Endothelial cell of hepatic sinusoid (primary cell): ENCODE data around the gene KRTAP1-1.
"Not testable (repeated sequence)": the region's sequence is repeated elsewhere in the genome, so short reads cannot be mapped to it uniquely, and the experiment has no call there.

ENCODE experiments used
- in situ Hi-C: cut with HindIII; loops from 2 replicates; pipeline ENCODE4 v1.10.0; 2017; ENCODE audit warnings: low sequenced_read_pairs

Gene KRTAP1-1

GRCh38 chr17:41057547-41057946 lies 16.3 kb upstream of the KRTAP1-1 start:
- in situ Hi-C loops, result no loop called here

DNA sequence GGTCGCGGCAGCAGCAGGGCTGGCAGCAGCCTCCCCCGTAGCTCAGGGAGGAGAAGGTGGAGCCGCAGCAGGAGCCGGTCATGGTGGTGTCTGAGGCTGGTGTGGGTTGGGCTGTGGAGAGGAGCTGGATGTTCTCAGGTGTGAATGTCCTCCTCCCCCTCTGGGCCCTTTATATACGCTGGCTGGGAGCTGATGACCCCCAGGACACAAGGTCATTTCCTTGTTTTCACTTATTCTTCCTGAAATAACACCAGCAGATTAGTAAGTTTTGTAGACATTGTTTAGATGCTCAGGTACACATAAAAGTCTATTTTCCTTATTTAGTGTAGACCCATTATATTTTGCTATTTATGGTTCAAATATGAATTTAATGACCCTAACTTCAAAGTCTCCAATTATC lies 13.9 kb upstream of the KRTAP1-1 start, which contains the start of gene KRTAP2-2:
Gene KRTAP2-2, minus strand, starts transcription at position 101 of the 400 bp plus-strand sequence. Its CDS starts 19 bp downstream, at position 82.
- in situ Hi-C loops, result not testable (repeated sequence)

GRCh38 chr17:41054556-41054955 lies 13.3 kb upstream of the KRTAP1-1 start:
- in situ Hi-C loops, result not testable (repeated sequence)

- in situ Hi-C loops, result no loop called here
Measured at GRCh38 chr17:41054025-41054424, 12.8 kb upstream of the KRTAP1-1 start.

GRCh38 chr17:41052566-41052965 lies 11.3 kb upstream of the KRTAP1-1 start:
- in situ Hi-C loops, result no loop called here

- in situ Hi-C loops, result no loop called here
Measured at GRCh38 chr17:41049110-41049509, 7.9 kb upstream of the KRTAP1-1 start.

- in situ Hi-C loops, result no loop called here
Measured at GRCh38 chr17:41048441-41048840, 7.2 kb upstream of the KRTAP1-1 start.

- in situ Hi-C loops, result not testable (repeated sequence)
Measured at GRCh38 chr17:41046735-41047465, 5.7 kb upstream of the KRTAP1-1 start, which contains the start of gene KRTAP2-1. TSS of gene KRTAP2-1 (minus strand) at chr17:41047316. CDS start at chr17:41047267, 49 bp downstream.

GRCh38 chr17:41042953-41043352 lies 1.7 kb upstream of the KRTAP1-1 start:
- in situ Hi-C loops, result no loop called here

GRCh38 chr17:41037853-41038350 lies 3.3 kb downstream of the KRTAP1-1 start:
- in situ Hi-C loops, result no loop called here

- in situ Hi-C loops, result loop anchor here (5.0 kb wide), 1 partner anchor 37 kb away; the partner anchor contains the start of gene KRTAP3-2
Measured at GRCh38 chr17:41034346-41034935, 6.8 kb downstream of the KRTAP1-1 start, which contains the start of gene KRTAP1-3. TSS of gene KRTAP1-3 (minus strand) at chr17:41034874. CDS start at chr17:41034821, 53 bp downstream.

GRCh38 chr17:41029633-41030245 lies 11.5 kb downstream of the KRTAP1-1 start, which contains the start of gene KRTAP1-4:
TSS of gene KRTAP1-4 (minus strand) at chr17:41030195. CDS start at chr17:41030078, 117 bp downstream.
- in situ Hi-C loops, result loop anchor here (5.0 kb wide), 1 partner anchor 32 kb away; the partner anchor contains the start of gene KRTAP3-2

DNA sequence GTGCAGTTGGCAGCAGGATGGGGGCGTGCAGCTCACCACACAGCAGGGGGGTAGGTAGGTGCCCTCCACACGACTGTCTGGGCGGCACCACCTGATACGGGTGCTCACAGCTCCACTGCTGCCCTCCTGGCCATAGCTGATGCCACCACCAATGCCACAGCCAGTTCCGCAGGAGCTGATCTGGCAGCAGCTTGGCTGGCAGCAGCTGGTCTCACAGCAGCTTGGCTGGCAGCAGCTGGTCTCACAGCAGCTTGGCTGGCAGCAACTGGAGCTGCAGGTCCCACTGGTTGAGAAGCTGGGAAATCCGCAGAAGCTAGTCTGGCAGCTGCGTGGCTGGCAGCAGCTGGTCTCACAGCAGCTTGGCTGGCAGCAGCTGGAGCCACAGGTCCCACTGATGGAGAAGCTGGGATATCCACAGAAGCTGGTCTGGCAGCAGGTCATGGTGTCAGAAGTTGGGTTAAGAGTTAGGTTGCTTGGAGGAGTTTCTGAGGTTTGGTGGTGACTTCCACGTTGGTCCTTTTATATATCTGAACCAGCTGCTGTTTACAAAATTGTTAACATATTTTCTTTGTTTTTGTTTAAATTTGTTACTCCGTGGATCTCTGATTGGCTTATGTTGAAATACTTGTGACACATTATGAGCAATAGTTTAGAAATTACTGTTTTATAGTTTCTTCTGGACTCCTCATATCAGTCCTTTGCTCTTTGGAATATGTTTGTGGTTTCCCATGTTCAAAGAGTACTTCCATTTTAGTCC lies 14.4 kb downstream of the KRTAP1-1 start, which contains the start of gene KRTAP1-5:
Gene KRTAP1-5, minus strand, starts transcription at position 494 of the 757 bp plus-strand sequence. Its CDS starts 53 bp downstream, at position 441.
- in situ Hi-C loops, result no loop called here

DNA sequence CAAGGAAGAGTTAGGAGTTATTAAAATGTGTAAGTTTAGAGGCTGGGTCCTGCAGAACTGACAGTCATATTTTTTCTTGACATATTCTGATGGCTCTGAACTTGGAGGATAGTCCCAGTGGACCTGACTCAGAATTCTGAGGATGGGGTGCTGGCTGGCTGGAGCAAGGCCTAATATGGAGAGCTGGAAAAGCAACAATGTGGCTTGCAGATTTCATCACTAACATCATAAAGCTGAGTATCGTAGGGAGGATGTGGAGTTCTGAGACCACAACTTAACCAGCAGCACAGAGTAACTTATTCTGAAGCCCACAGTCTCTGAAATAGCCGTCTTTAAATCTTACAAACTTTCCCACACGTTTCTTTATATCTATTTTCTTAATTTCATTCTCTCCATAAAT lies 16.6 kb downstream of the KRTAP1-1 start:
- in situ Hi-C loops, result no loop called here

GRCh38 chr17:41020336-41020735 lies 20.9 kb downstream of the KRTAP1-1 start:
- in situ Hi-C loops, result no loop called here

GRCh38 chr17:41019415-41019814 lies 21.8 kb downstream of the KRTAP1-1 start:
- in situ Hi-C loops, result loop anchor here (10.0 kb wide), 1 partner anchor 195 kb away; no protein-coding TSS in a partner anchor

- in situ Hi-C loops, result loop anchor here (10.0 kb wide), 1 partner anchor 196 kb away; no protein-coding TSS in a partner anchor
Measured at GRCh38 chr17:41018541-41018940, 22.7 kb downstream of the KRTAP1-1 start.

DNA sequence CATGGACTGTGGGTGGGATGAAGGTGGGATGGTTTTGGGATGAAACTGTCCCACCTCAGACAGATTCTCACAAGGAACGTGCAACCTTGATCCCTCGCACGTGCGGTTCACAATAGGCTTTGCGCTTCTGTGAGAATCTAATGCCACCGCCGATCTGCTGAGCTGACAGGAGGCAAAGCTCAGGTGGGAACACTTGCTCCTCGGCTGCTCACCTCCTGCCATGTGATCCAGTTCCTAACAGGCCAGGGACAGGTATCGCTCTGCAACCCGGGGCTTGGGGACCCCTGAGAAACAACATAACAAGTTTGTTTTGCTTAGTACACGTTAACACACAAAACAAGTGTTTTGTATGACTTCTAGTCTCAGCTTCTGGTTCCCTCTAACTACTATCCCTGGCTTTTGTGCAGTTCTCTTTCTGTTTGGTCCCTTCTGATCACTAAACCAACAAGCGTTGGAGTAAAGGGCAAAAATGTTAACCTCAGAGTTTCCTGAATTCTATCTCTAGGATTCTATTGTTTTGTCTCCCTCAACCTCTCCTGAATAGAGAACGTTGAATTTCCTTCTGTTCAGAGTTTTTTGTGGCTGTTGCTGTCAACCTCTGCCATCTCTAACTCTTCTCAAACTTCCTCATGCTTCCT lies 24.6 kb downstream of the KRTAP1-1 start:
- in situ Hi-C loops, result loop anchor here (10.0 kb wide), 1 partner anchor 198 kb away; no protein-coding TSS in a partner anchor

DNA sequence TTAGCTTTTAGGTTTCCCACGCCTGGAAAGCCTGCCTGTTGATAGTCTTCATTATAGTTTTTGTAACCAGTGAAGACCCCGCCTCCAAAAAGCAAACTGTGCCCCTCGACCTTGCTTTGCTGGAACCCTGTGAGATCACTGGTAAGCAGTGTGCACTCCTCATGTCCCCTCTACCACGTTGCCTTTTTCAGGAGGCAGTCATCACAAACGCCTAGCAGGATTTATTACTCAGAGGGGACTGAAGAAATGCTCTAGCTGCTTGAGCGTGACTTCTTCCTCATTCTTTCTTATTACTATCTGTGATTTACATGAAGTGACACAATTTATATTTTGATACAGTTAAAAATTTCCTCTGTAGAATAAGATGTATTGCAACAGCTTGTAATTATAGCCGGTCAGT lies 25.8 kb downstream of the KRTAP1-1 start:
- in situ Hi-C loops, result loop anchor here (10.0 kb wide), 1 partner anchor 199 kb away; no protein-coding TSS in a partner anchor
